GM19099 (cell line): Measurements from ENCODE around the gene IMMT.

Source experiments
- POLR2A ChIP-seq: IDR thresholded peaks from 3 replicates; pipeline ENCODE4 v1.6.1; 2011; ENCODE audit warnings: low read depth; ENCODE audit not compliant: insufficient read length; ENCODE audit errors: extremely low read depth

Gene IMMT

DNA sequence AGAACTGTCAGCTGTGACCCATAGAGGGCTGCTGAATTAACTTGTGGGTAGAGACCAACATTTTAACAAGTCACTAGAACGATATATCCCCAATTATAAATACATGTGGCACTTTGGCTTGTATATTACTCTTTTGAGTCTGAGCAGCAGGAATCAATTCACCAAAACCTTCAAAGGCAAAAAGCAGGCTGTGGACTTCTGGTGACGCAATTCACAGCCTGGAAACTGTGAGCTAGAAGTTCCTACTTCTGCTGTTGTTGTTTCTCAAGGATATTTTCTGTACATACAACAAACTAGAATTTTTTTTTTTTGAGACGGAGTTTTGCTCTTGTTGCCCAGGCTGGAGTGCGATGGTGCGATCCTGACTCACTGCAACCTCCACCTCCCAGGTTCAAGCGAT, 52.0 kb downstream of the IMMT start:
- TF ChIP-seq POLR2A = no peak

DNA sequence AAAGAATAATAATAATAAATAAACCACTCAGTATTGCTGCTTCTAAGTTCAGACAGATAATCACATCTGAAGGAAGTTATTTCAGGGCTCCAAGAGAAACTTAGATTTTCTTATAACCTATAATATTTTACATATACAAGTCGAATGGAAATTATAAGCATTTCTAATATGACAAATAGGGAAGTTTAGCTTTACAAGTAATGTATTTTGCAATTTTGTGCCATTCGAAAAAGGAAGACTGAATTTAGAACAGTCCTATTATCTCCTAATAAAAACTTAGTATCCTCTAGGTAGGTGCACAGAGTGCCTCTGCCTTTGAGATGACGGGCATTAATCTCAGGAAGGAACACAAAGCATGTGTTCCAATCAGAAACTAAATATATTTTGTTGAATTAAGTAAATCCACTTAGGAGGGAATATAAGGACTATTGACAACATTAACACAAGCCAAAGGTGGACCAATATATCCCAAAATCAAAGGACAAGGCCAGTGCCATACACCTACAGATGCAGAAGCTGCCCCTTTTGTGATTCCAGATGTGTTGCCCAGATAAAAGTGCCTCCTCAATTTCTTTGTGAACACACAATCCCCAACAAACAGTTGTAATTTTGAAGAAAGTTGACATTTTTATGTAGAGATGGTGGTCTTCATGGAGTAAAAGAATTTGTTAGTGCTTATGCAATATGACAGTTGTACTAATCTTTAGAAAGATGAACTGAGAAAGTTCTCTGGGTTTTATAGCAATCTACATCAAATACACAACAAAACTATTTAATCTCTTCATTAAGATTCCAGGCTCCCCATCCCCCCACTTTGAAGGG, 52.6 kb downstream of the IMMT start:
- no peak for TF ChIP-seq POLR2A

DNA sequence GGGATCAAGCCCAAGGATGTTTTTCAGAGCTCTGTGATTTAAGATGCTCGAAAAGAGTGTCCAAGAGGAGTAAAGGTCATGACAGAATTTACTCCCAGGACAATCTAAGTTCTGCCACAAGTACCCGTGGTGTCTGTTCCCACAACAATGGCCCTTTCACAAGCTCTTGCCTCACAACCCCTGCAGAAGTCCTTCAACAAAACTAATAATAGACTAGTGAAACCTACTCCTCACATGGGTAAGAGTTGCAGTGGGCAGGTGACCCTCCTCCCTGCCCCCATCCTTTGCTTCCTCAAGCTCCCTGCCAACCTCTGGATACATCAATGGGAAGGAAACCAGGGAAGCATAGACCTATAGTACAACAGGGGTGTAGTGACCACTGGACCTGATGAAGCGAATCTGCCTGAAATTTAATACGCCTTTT, 54.3 kb downstream of the IMMT start:
- TF ChIP-seq POLR2A = no peak

DNA sequence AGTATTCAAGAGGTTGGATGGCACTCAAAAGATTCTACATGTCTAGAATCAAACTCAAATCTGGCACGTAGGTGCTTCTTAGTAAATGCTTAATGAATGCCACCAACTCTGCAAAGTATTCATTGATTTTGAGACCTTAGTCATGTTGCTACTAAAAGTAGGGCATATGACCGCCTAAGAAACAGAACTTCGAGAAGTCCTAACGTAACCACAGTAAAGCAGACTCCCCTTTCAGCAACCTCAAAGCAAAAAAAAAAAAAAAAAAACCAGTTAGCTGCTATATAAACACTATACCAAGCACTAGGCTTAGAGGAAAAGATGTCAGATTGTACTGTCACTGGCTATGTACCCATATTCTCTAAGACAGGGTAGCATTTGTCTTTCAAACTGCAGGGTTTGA, 55.3 kb downstream of the IMMT start:
- TF ChIP-seq POLR2A = no peak

DNA sequence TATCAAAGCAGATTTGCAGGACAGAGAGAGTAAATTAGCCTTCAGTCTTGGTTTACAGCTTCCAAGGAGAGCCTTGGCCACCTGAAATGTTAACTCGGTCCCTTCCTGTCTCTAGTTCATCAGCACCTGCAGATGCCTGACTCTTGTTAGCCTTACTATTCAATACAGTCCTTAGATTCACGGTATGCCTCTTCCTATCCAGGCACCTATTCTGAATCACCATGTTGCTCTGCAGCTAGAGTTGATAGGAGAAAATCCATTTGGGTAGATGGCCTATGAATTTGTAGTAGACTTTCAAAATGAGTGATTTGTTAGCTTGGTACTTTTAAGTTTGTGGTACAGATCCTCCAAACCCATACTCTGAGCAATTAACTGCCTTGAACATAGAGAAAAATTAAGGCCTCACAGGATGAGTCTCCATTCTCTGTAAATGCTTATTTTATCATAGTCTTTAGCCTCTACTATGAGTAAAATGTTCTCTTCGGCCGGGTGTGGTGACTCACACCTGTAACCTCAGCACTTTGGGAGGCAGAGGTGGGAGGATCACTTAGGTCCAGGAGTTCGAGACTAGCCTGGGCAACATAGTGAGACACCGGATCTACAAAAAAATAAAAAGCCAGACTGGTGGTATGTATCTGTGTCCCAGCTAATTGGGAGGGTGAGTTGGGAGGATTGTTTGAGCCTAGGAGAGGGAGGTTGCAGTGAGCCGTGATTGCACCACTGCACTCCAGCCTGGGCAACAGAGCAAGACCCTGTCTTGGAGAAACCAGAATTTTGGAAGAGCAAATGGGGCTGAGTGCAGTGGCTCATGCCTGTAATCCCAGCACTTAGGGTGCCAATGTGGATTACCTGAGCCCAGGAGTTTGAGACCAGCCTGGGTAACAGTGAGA, 56.3 kb downstream of the IMMT start:
- TF ChIP-seq POLR2A = no peak

DNA sequence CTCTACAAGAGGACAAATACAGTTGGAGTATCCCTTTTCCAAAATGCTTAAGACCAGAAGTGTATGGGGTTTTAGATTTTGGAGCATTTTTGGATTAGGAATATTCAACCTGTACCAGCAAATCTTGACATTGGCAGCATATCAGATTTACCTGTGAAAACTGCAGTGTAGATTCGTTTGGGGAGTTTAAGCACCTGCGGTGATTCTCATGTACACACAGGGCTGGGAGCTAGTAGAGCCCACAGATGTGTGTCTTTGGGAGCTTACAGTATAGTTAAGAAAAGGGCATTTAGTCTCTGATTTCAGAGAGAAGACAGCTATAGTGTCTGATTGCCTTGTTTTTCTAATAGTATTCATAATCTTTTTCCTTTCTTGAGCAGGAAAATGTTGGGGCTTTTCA, 59.1 kb downstream of the IMMT start:
- TF ChIP-seq POLR2A = no peak

DNA sequence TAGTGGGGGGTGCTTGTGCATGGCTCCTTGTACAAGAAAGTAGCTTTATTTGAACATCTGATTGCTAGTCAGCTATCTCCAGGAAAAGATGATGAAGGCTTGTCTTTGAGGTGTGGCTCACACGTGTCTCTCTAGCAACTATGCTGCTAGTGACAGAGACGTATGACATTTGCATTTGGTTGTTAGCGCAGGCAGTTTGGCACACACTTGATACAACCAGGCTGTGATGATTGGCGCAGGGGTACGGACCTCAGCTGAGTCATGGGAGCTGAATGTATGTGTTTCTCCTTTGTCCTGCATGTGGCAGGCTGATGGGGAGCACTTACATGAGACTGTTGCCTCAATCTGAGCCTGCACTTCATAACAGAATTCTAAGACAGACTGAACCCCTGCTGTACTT, 59.6 kb downstream of the IMMT start:
- no peak for TF ChIP-seq POLR2A

DNA sequence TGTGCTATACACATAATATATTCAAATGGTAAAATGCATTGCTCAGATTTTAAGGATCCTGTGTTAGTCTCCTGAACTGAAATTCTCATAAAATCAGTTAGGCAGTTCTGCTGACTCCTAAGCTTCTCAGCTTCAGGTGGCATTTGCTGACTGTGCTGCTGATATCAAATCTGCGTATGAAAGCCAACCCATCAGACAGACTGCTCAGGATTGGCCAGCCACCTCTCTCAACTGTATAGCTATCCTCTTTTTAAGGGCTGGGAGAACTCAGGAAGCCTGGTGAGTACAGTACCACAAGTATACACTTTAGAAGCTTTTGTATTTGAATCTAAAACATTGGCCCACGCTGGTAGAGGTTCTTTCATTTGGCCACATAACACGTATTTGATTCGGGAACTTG, 60.6 kb downstream of the IMMT start:
- no peak for TF ChIP-seq POLR2A

DNA sequence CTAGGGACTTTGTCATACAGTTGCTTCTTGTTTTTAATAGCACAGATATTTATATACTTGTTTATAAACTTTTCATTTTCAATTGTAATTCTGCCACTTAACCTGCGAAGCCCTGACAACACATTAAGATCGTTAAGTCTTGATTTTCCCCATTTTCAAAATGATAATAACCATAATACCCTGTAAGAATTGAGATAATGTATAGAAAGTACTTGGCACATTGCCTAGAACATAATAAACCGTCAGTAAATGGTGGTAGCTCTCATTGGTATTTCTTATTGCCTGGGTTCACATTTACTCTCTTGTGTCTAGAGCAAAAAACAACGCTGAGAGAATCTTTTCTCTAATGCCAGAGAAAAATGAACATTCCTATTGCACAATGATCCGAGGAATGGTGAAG, 70.6 kb downstream of the IMMT start:
- TF ChIP-seq POLR2A = no peak

DNA sequence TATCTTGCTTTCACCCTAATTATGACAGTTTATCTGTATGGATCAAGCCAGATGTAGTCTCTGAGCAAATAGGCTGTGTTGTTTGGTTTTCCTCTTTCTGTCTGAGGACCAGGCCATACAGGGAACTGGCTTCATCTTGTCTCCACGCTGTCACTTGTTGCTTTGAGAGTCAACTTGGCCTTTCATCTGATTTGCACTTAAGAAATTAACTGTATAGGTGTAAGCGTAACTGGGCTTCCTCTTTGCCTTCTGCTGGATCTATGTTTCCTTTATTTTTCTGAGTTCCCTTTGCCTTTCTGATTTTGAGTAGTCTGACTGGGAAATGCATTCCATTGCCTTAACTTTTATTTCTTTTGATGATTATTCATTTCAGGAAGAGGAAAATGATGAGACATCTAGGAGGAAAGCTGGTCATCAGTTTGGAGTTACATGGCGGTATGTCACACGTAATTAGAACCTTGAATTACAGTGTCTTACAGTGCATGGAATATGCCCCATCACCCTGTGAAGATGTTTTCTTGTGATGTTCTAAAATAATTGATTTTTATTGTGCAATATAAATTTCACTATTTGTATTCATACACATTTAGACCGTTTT, 71.8 kb downstream of the IMMT start:
- no peak for TF ChIP-seq POLR2A

DNA sequence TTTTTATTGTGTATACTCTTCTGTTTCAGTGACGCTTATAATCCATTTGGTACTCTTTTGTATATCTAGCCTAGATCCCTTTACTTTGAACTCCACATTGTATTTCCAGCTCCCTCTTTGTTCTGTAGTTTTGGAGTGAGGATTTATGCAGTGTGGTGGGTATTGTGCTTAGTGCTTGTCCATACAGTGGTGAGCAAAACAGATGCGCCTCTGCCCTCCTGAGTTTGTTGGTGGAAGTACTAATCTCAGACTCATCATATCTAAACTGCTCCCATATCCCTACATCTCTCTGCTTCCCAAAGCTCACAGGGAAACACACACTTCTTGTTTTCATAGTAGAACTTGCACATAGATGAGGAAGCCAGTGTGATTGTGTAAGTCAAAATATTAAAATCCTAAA, 77.1 kb downstream of the IMMT start:
- no peak for TF ChIP-seq POLR2A

DNA sequence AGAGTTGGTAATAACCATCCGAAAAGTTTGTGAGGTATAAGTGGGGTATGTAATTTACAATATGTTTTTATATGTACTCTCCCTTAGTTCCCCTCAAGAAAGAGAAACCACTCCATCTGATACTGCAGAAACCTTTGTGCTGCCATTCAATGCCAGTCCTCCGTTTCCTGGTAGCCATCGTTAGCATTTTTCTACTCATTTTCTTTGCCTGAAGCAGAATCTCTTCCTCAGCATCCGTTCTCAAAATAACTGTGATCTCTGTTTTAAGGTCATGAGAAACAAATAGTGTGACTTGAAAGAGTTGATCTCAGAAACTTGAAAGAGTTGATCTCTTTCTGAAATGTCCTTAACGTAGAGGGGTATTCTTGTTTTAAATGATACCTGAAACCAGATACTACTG, 88.2 kb downstream of the IMMT start:
- no peak for TF ChIP-seq POLR2A

DNA sequence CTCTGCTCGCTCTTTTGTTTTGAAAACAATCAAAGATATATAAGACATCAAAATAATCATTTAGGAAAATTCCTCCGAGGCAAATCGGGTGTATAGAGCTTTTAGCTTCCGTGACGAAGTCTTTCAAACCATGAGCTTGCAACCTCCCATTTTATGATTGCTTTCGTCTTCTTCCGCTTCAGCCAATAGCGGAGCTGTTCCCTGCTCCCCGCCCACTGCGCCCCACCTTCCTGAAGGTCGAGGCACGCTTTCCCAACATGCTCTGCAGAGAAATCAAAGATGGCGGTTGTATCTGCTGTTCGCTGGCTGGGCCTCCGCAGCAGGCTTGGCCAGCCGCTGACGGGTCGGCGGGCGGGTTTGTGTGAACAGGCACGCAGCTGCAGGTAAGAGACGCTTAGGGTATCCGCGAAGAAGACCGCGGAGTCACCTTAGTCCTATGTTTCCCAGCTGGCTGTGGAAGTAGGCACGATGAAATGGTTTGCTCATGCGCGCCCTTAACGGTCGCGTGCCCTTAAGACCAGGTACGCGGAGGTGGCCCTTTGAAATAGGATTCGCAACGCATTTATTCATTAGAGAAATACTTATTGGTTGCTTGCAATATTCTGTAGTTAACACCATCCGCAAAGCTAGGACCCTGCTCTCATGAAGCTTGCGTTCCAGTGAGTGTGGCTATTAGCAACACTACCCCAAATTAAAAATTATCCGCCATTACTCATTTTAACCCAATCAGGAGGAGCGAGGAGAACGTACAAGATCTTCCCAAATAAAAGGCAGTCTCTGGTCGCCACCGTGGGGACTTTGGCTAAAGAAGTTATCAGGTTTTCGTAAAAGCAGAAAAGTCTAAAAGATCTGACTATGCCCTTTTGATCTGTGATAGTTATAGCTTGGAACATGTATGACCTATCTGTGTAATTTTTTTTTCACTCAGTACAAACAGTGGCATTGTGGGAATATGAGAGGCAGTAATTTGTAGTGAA, 89.0 kb downstream of the IMMT start, which contains the start of gene PTCD3:
Gene PTCD3, plus strand, starts transcription at position 267 of the 977 bp plus-strand sequence. Its CDS starts 13 bp downstream, at position 280.
- TF ChIP-seq POLR2A = peak; percentile 96

DNA sequence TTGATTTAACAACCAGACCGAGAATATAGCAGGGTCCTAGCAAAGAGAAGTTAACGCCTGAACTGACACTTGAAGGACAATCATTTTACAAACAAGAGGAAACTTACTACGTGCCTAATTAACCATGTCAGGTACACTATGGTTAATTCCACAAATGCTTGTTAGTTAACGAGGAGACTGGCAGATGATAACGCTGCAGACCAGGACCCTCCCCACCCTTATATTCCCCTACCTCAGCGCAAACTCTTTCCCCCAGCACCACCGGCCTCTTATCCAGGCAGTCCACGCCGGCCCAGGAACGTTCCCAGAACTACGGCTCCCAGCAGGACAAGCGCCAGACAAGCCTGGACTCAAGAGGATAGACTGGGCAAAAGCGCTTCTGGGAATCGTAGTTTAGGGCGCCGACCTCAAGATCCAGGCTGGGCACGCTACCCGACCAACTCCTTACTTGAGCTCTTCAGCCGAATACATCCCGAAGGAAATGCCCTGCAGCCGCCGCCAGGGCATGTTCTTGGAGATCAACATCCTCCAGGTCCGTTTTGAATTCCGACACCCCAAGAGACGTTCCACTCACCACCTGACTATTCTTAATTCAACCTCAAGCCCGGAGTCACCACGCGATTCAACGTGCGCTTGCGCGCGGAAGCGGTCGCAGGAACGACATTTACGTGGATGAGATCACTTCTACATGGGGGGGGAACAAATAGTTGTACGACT, 89.9 kb downstream of the IMMT start, which contains the start of gene POLR1A:
Gene POLR1A, minus strand, starts transcription at position 635 of the 717 bp plus-strand sequence. Its CDS starts 110 bp downstream, at position 525.
- no peak for TF ChIP-seq POLR2A
